Keratinocyte (primary cell): ENCODE measurements around the gene TRIP11. TPM values are rescaled to one million over a fixed set of nuclear protein-coding genes. Genes with fewer than 3 reads are reported as not detected.

Experiments used
- DNase-seq: peaks from one replicate; pipeline ENCODE4 v3.0.0-alpha.2; 2011; ENCODE audit warnings: low read depth, missing footprints, low spot score
- FAIRE-seq: peaks from 2 replicates; lab custom pipeline; 2011; peaks lifted over from hg19 to GRCh38; lab: Jason Lieb, UNC
- H2AFZ ChIP-seq: 2 replicates; pipeline ENCODE4 v1.6.0; 2012; ENCODE audit warnings: low read length, control low read depth, inconsistent platforms; ENCODE audit not compliant: control insufficient read depth
- H3K27ac ChIP-seq: 2 replicates; pipeline ENCODE4 v1.5.1; 2011; ENCODE audit warnings: low read length; ENCODE audit not compliant: control insufficient read depth, insufficient read depth
- H3K27me3 ChIP-seq: 3 replicates; pipeline ENCODE4 v1.6.0; 2011; ENCODE audit warnings: low read length; ENCODE audit not compliant: control insufficient read depth, insufficient read depth; ENCODE audit errors: extremely low read depth
- H3K36me3 ChIP-seq, 2 experiments: 2 replicates in 1 of 2; 3 replicates in 1 of 2; pipeline ENCODE4 v1.5.1; 2011; ENCODE audit warnings: low read length in 2 of 2, mild to moderate bottlenecking in 1 of 2; ENCODE audit not compliant: control insufficient read depth in 2 of 2, insufficient read depth in 2 of 2; ENCODE audit errors: extremely low read depth in 1 of 2
- H3K4me1 ChIP-seq: 3 replicates; pipeline ENCODE4 v1.5.1; 2011; ENCODE audit warnings: low read length; ENCODE audit not compliant: control insufficient read depth, insufficient read depth; ENCODE audit errors: extremely low read depth
- H3K4me2 ChIP-seq: 3 replicates; pipeline ENCODE4 v1.6.0; 2011; ENCODE audit warnings: low read depth, low read length; ENCODE audit not compliant: control insufficient read depth, insufficient read depth; ENCODE audit errors: extremely low read depth
- H3K4me3 ChIP-seq, 3 experiments: fragments of 200-600 bp in 1 of 3; sonication (generic) in 1 of 3; 2 replicates in 2 of 3; 3 replicates in 1 of 3; pipeline ENCODE4 v1.5.1; 2011 to 2016; ENCODE audit warnings: low read length in 3 of 3, mild to moderate bottlenecking in 3 of 3, control low read depth in 2 of 3, inconsistent platforms in 1 of 3, low read depth in 1 of 3, mixed read lengths in 1 of 3, mixed run types in 1 of 3, moderate library complexity in 1 of 3; ENCODE audit not compliant: control insufficient read depth in 2 of 3, insufficient read depth in 2 of 3; ENCODE audit errors: extremely low read depth in 1 of 3
- H3K79me2 ChIP-seq: 2 replicates; pipeline ENCODE4 v1.6.0; 2012; ENCODE audit warnings: low read length; ENCODE audit not compliant: control insufficient read depth, insufficient read depth
- H3K9ac ChIP-seq: 3 replicates; pipeline ENCODE4 v1.6.0; 2011; ENCODE audit warnings: low read length; ENCODE audit not compliant: control insufficient read depth, insufficient read depth; ENCODE audit errors: extremely low read depth
- H3K9me1 ChIP-seq: 3 replicates; pipeline ENCODE4 v1.6.0; 2011; ENCODE audit warnings: low read length; ENCODE audit not compliant: control insufficient read depth, insufficient read depth; ENCODE audit errors: extremely low read depth
- H3K9me3 ChIP-seq: 2 replicates; pipeline ENCODE4 v1.5.1; 2012; ENCODE audit warnings: low read depth, low read length; ENCODE audit not compliant: control insufficient read depth
- H4K20me1 ChIP-seq: 3 replicates; pipeline ENCODE4 v1.6.0; 2011; ENCODE audit warnings: low read length; ENCODE audit not compliant: control insufficient read depth, insufficient read depth; ENCODE audit errors: extremely low read depth
- EZH2 ChIP-seq: IDR thresholded peaks from one replicate; pipeline ENCODE4 v1.6.1; 2012; ENCODE audit warnings: inconsistent platforms, mild to moderate bottlenecking, low read length, moderate library complexity
- dilution Hi-C: fragments of 300-500 bp; cut with MboI; formaldehyde crosslinking; loops from one replicate; pipeline ENCODE4 v1.7.0; 2020; ENCODE audit warnings: low sequenced_read_pairs; ENCODE audit not compliant: extremely low pct_ligation_motif_present
- polyA plus RNA-seq, 5 experiments: library from polyadenylated mRNA; depleted of rRNA in 3 of 5; stranded (reverse) in 3 of 5; stranded (forward) in 1 of 5; unstranded in 1 of 5; fragments of >200 nt; gene quantifications; 1 replicate in 1 of 5; 2 replicates in 3 of 5; 3 replicates in 1 of 5; pipeline versions ENCODE4 v1.2.1 to v1.2.3, GENCODE V29; 2011 to 2012; ENCODE audit warnings: missing spikeins in 2 of 5, low read depth in 1 of 5, low replicate concordance in 1 of 5
- TF ChIP-seq, protein P1 (sequence below), 3 experiments: IDR thresholded peaks in 1 of 3; conservative IDR thresholded peaks in 1 of 3; optimal IDR thresholded peaks in 1 of 3; 2 replicates in 2 of 3; 3 replicates in 1 of 3; pipeline versions ENCODE3 to v1.5.1; 2011; ENCODE audit warnings: low read length in 3 of 3, mild to moderate bottlenecking in 3 of 3, moderate library complexity in 2 of 3, control low read depth in 1 of 3, inconsistent platforms in 1 of 3; ENCODE audit not compliant: insufficient read depth in 2 of 3; ENCODE audit errors: extremely low read depth in 1 of 3

TRIP11 gene
- polyA plus RNA-seq, 1 donor (not counting 4 experiments of a cell fraction or from before 2014, with no cell fraction given): 25.3 TPM

DNA sequence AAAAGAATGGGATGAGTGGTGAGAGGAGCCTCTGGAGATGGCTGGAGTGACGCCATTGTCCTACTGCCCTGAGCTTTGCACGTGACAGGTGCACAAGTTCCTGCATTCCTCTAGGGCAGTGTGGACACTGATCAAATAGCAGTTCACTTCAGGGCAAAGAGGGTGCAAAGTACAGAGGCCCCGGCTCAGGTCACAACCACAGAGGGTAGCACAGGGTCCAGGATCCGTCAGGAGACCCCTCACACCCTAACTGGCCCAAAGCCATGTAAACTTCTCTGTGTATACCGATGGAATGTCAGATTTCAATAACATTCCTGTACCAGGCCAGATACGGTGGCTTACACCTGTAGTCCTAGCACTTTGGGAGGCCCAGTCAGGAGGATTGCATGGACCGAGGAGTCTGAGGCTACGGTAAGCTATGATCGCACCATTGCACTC, 82.0 kb downstream of the TRIP11 start:
- Histone ChIP-seq H3K36me3 (no peaks in the 10 kb centered on the region), H2AFZ (no peak overlapping the region), H3K4me1 (no peaks in the 10 kb centered on the region), H3K27ac (no peak overlapping the region), H3K79me2 (no peaks in the 10 kb centered on the region), H3K9ac (no peak overlapping the region), H4K20me1 (no peaks in the 10 kb centered on the region), H3K4me3 (no peak overlapping the region), H3K9me1 (no peaks in the 10 kb centered on the region), H3K4me2 (no peak overlapping the region), H3K27me3 (no peaks in the 10 kb centered on the region), H3K9me3 (no peaks in the 10 kb centered on the region)
- no peak for FAIRE-seq
- dilution Hi-C loops: no loop called here
- TF ChIP-seq EZH2: no peak
- TF ChIP-seq, protein P1, sequence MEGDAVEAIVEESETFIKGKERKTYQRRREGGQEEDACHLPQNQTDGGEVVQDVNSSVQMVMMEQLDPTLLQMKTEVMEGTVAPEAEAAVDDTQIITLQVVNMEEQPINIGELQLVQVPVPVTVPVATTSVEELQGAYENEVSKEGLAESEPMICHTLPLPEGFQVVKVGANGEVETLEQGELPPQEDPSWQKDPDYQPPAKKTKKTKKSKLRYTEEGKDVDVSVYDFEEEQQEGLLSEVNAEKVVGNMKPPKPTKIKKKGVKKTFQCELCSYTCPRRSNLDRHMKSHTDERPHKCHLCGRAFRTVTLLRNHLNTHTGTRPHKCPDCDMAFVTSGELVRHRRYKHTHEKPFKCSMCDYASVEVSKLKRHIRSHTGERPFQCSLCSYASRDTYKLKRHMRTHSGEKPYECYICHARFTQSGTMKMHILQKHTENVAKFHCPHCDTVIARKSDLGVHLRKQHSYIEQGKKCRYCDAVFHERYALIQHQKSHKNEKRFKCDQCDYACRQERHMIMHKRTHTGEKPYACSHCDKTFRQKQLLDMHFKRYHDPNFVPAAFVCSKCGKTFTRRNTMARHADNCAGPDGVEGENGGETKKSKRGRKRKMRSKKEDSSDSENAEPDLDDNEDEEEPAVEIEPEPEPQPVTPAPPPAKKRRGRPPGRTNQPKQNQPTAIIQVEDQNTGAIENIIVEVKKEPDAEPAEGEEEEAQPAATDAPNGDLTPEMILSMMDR (optimal IDR thresholded peaks at IDR 0.05 in 1 of 3, IDR thresholded peaks at IDR 0.05 in 1 of 3, conservative IDR thresholded peaks at IDR 0.05 in 1 of 3; ENCODE audit: extremely low read depth in 1 of 3, insufficient read depth in 2 of 3, low read length in 3 of 3): no peak
- no peak for DNase-seq

DNA sequence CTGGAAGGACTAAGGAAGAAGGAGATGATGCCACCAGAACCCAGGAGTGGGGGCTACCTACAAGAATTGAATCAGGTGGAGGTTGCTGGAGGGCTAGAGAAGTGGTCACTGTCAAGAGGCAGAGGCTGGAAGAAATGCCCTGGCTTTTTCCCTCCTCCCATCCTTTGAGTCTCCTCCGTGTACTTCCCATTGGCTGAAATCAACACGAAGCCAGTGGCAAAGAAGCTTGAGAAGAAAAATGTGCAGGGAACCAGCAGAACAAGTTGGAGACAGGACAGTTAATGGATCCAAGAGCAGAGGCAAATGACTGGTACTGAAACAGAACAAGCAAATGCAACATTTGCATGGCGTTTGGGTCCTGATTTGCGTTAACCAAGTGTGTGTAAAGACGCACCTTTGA, 83.2 kb downstream of the TRIP11 start:
- H3K9me3 ChIP-seq: no peaks in the 10 kb centered on the region
- H3K36me3 ChIP-seq: no peaks in the 10 kb centered on the region
- no peak overlapping the region for H3K9ac ChIP-seq
- FAIRE-seq (no peak), DNase-seq (no peak)
- dilution Hi-C loops: no loop called here
- no peaks in the 10 kb centered on the region for H3K4me1 ChIP-seq
- H3K27ac ChIP-seq: no peak overlapping the region
- H3K79me2 ChIP-seq: no peaks in the 10 kb centered on the region
- no peaks in the 10 kb centered on the region for H4K20me1 ChIP-seq
- no peak overlapping the region for H3K4me3 ChIP-seq
- H3K9me1 ChIP-seq: no peaks in the 10 kb centered on the region
- H2AFZ ChIP-seq: no peak overlapping the region
- TF ChIP-seq EZH2: no peak
- TF ChIP-seq, protein P1 (optimal IDR thresholded peaks at IDR 0.05 in 1 of 3, IDR thresholded peaks at IDR 0.05 in 1 of 3, conservative IDR thresholded peaks at IDR 0.05 in 1 of 3; ENCODE audit: extremely low read depth in 1 of 3, insufficient read depth in 2 of 3, low read length in 3 of 3): no peak
- no peak overlapping the region for H3K4me2 ChIP-seq
- no peaks in the 10 kb centered on the region for H3K27me3 ChIP-seq
